Stimulated activated naive CD8-positive, alpha-beta T cell treated with anti-CD3 and anti-CD28 coated beads, Interleukin-15, Interleukin-2, amounts not matched to agents 100 U/mL and 50 U/mL, for 24 hours (primary cell): ENCODE results near the gene CNNM3.

ENCODE experiments used
- ATAC-seq: fragments of 150-1000 bp; cut with Tn5 transposase; one replicate; pipeline ENCODE4 v1.10.0; 2021
- DNase-seq: peaks from one replicate; pipeline ENCODE4 v3.0.0; 2021

The CNNM3 gene

DNA sequence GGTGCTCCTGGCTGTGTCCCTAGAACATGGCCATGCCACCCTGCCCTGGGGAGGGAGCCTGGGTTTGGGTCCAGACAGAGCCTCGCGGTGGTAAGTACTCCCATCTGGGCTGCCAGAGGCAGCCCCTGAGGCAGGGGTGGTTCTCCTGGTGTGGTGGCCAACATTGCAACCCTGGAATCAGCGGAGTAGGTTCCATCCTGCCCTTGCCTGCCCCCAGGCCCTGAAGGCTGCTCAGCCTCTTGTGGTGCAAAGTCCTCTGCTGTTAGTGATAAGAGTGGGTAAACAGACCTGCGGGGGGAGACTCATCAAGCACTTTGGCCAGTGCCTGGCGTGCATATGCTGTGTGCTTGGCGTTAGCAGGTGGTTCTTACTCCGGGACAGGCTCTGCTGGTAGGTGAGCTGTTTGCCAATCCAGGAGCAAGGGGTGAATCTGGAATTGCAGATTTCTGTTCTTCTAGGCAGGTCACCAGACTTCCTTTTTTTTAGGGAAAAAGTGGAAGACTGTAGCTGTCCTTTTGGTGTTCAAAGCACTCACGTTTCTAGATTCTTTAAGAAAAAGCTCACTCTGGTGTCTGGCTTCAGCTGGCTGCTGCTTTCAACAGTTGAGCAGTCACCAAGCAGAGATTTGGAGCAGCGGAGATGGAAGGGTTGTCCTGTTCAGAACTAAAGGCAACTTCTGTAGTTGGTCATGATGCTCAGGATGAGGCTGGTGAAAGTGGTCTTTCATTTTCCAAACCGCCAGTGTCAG lies 3.2 kb downstream of the CNNM3 start:
- DNase-seq (no peak), ATAC-seq (no peak)

DNA sequence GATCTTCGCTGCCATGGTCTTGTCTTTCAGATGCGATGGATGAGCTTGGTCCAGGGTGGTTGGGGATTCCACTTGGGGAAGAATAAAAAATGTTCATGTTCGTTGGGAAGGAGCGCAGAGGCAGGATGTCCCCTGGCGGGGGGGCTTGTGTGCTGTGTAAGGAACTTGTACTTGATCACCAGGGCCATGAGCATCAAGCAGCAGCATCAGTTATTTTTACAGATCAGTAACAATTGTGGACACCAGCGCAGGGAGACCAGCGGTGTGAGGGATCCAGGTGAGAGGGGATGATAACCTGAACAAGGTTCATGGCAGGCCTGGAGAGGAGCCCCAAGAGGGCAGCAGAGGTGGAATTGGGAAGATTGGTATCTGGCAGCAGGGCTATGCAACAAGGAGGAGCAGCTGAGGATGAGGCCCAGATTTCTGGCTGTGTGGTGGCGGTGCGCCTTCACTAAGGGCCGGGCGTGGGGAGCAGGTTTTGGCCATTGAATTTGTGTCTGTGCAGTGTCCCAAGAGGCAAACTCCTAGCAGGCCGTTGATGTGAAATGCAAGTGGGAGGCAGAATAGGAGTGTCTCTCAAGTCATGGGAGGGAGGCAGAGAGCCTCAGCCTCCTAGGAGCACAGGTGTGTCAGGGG lies 3.9 kb downstream of the CNNM3 start:
- DNase-seq (no peak), ATAC-seq (no peak)

GRCh38 chr2:96821113-96821675 lies 5.1 kb downstream of the CNNM3 start:
- DNase-seq (no peak), ATAC-seq (no peak)

DNA sequence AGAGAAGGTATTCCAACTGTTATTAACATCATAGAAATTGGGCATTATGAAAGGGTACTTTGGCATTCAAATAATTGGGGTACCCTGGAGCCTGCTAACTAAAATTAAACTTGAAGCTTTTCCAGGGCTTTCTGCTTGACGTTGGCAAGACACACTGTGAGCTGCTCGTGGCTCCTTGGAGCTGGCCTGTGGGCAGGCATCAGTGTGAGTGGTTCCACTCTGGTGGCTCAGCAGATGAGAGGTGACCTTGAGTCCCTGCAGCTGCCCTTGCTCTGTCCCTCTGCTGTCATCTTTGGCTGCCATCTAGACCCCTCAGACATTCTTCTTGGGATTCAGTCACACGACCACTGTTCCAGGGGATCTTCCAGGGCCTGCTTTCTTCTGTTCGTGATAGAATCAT lies 6.7 kb downstream of the CNNM3 start:
- no peak for ATAC-seq

DNA sequence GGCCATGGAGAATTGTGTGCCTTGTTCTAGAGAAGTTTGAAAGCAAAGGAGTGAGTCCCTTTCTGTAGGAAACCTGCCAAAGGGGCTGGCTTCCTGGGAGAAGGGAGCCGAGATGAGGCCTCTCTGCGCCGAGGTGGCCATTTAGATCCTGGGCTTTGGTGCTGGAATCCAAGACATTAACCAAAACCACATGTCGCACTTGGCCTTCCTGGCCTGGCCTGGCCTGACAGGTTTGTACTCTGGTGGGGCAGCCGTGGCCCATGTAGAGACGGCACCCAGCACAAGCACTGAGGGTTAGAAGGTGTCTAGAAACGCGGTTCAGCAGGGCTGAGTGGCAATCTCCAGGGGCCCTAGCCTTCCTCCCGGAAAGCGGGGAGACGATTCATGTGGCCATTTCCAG lies 7.1 kb downstream of the CNNM3 start:
- no peak for DNase-seq
- no peak for ATAC-seq

More for the DNA sequence above, 6.7 kb downstream of the CNNM3 start:
- no peak for DNase-seq

- ATAC-seq (no peak), DNase-seq (no peak)
These were observed 8.2 kb downstream of the CNNM3 start for GRCh38 chr2:96824079-96824870.

- DNase-seq (no peak), ATAC-seq (no peak)
These were observed 9.0 kb downstream of the CNNM3 start for GRCh38 chr2:96825057-96825456.

DNA sequence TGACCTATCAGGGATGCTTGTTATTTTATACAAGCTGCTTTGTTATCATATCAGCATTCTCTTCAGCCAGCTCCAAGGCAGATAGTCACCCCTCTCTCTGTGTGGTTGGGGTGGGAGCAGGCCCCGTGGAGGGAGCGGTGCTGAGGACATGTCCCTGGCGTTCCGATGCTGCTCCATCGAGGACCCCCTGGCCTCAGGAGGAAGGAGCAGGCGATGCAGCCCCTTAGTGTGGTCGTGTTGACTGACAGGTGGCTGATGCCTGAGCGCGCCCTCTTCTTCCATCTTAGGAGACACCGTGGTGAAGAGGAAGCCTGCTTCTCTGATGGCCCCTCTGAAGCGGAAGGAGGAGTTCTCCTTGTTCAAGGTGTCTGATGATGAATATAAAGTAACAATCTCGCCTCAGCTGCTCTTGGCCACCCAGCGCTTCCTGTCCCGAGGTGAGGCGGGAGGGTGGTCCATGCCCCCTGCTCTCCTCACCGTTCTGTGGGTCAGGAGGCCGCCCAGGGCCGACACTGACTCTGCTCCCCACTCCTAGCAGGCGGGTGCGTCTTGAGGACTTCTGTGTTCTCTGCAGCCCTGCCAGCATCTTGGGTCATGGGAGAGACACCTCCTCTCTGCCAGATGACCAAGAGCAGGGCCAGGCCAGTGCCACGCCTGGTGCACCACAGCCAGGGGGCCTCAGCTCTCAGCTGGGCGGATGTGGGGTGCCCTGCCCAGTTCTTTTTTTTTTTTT lies 10.6 kb downstream of the CNNM3 start:
- DNase-seq, result no peak
- no peak for ATAC-seq

DNA sequence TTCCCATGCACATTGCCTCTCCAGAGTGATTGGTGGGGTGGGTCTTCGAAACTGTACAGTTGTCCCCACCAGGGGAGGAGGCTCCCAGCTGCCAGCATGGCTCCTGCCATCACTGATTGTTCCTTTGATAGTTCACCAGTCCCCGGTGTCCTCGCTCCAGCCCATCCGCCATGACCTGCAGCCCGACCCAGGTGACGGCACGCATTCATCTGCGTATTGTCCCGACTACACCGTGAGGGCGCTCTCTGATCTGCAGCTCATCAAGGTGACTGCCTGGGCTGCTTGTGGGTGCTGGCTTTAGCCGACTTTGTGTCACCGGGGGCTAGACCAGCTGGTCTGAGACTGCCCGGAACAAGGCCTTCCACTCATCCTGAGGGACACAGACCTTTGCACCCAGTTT lies 12.4 kb downstream of the CNNM3 start:
- DNase-seq (no peak), ATAC-seq (no peak)

DNA sequence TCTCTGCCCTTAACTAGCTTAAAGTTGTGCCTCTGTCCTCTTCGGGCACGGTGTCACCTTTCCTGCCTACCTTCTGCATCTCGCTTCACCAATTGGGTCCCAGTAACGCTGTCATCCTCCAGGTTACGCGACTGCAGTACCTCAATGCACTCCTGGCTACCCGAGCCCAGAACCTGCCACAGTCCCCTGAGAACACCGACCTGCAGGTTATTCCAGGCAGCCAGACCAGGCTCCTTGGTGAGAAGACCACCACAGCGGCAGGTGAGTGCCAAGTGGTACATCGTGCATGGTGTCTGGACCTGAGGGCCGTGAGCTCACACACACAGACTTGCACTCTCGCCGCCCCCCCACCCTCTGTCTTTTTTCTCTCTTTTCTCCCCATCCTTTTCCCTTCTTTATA lies 12.8 kb downstream of the CNNM3 start:
- no peak for ATAC-seq
- no peak for DNase-seq

GRCh38 chr2:96830044-96830562 lies 14.0 kb downstream of the CNNM3 start:
- no peak for ATAC-seq
- DNase-seq, result no peak

DNA sequence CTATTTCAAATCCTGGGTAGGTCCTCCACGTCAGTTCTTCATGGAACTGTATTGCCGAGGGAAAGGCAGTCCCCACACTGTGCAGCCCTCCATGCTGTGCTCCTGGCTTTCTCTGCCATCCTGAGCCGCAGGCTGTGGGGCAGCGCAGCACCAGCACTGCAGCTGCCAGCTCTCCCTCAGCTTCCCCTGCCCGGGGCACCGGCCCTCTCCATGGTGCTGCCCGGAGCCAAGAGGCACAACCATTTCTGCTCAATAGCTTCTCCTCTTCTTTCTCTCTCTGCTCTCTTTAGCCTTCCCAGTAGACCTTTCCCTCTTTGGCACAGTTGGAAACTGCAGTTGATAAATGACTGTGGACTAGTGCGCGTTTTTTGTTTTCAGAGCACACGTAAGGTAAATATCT lies 15.6 kb downstream of the CNNM3 start:
- DNase-seq (no peak), ATAC-seq (no peak)

GRCh38 chr2:96832408-96832753 lies 16.3 kb downstream of the CNNM3 start:
- ATAC-seq (no peak), DNase-seq (no peak)

GRCh38 chr2:96832754-96833507 lies 16.9 kb downstream of the CNNM3 start:
- DNase-seq (no peak), ATAC-seq (no peak)

GRCh38 chr2:96835830-96836229 lies 19.8 kb downstream of the CNNM3 start:
- DNase-seq (no peak), ATAC-seq (no peak)

GRCh38 chr2:96837575-96837974 lies 21.5 kb downstream of the CNNM3 start:
- no peak for ATAC-seq

GRCh38 chr2:96838345-96839292 lies 22.6 kb downstream of the CNNM3 start:
- ATAC-seq, result no peak

More at GRCh38 chr2:96837575-96837974, 21.5 kb downstream of the CNNM3 start:
- DNase-seq, result no peak

GRCh38 chr2:96839293-96839874 lies 23.3 kb downstream of the CNNM3 start:
- DNase-seq (peak; percentile 83), ATAC-seq (peak; percentile 85)

More at GRCh38 chr2:96838345-96839292, 22.6 kb downstream of the CNNM3 start:
- DNase-seq, result no peak
